BE2C (cell line): ENCODE measurements around the gene QRICH1.

ENCODE experiments used
- DNase-seq: peaks from one replicate; pipeline ENCODE4 v3.0.0-alpha.2; 2020
- H3K27me3 ChIP-seq: fragments of 250-450 bp; sonication (Bioruptor Pico); 2 replicates; pipeline ENCODE4 v1.5.1; 2020; ENCODE audit warnings: mild to moderate bottlenecking
- H3K36me3 ChIP-seq: fragments of 250-450 bp; sonication (Bioruptor Pico); 2 replicates; pipeline ENCODE4 v1.5.1; 2020; ENCODE audit warnings: mild to moderate bottlenecking
- H3K4me1 ChIP-seq: fragments of 250-450 bp; sonication (Bioruptor Pico); 2 replicates; pipeline ENCODE4 v1.5.1; 2020
- H3K4me3 ChIP-seq: 2 replicates; pipeline ENCODE4 v1.5.1; 2011; ENCODE audit warnings: low read depth, low read length
- H3K9me3 ChIP-seq: fragments of 250-450 bp; sonication (Bioruptor Pico); 2 replicates; pipeline ENCODE4 v1.5.1; 2020
- TF ChIP-seq, protein P1 (sequence below): IDR thresholded peaks from 2 replicates; pipeline ENCODE4 v1.5.1; 2012; ENCODE audit warnings: mild to moderate bottlenecking, low read depth, low read length

The QRICH1 gene

DNA sequence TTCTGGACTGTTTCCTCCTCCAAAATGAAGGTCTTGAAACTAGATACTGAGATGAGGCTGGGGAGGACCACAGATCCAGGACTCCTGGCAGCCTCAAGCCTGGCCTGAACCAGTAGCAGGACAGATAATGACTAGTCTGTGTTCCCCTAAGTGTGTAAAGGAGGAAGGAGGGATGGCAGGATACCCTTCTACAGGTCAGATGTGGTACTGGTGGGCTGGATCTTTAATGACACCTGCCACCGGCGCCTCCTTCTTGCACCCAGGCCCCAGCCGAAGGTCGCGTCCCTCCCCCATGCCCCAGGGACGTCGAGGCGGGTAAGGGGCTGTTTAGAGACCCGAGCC lies 26.2 kb upstream of the QRICH1 start:
- no peaks in the 10 kb centered on the region for H3K4me1 ChIP-seq
- DNase-seq = no peak
- peaks cover 14% of the 10 kb centered on the region for H3K36me3 ChIP-seq
- peak overlapping the region; percentile 82 for H3K4me3 ChIP-seq
- H3K9me3 ChIP-seq = no peaks in the 10 kb centered on the region
- TF ChIP-seq, protein P1, sequence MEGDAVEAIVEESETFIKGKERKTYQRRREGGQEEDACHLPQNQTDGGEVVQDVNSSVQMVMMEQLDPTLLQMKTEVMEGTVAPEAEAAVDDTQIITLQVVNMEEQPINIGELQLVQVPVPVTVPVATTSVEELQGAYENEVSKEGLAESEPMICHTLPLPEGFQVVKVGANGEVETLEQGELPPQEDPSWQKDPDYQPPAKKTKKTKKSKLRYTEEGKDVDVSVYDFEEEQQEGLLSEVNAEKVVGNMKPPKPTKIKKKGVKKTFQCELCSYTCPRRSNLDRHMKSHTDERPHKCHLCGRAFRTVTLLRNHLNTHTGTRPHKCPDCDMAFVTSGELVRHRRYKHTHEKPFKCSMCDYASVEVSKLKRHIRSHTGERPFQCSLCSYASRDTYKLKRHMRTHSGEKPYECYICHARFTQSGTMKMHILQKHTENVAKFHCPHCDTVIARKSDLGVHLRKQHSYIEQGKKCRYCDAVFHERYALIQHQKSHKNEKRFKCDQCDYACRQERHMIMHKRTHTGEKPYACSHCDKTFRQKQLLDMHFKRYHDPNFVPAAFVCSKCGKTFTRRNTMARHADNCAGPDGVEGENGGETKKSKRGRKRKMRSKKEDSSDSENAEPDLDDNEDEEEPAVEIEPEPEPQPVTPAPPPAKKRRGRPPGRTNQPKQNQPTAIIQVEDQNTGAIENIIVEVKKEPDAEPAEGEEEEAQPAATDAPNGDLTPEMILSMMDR = no peak
- no peaks in the 10 kb centered on the region for H3K27me3 ChIP-seq

DNA sequence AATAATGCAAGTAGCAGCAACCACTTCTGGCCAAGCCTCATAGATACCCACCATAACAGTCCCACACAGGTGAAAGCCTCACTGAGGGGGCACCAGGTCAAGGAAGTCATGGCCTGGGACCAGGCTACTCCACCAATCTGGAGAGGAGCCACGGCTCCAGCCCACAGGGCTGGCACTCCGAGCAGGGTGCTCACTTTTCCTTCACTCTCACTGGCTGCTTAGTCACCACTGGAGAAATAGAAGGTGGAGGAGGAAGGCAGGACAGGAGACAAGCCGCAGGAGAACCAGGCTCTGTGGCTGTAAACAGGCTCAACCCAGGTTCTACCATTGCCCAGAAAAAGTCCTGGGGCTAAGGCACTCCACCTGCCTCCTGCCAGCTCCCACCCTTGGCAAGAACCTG lies 25.6 kb upstream of the QRICH1 start:
- no peak for DNase-seq
- Histone ChIP-seq H3K4me1 (no peaks in the 10 kb centered on the region), H3K36me3 (peaks cover 20% of the 10 kb centered on the region), H3K9me3 (no peaks in the 10 kb centered on the region), H3K4me3 (peak overlapping the region; percentile 82), H3K27me3 (no peaks in the 10 kb centered on the region)
- TF ChIP-seq, protein P1 = no peak

DNA sequence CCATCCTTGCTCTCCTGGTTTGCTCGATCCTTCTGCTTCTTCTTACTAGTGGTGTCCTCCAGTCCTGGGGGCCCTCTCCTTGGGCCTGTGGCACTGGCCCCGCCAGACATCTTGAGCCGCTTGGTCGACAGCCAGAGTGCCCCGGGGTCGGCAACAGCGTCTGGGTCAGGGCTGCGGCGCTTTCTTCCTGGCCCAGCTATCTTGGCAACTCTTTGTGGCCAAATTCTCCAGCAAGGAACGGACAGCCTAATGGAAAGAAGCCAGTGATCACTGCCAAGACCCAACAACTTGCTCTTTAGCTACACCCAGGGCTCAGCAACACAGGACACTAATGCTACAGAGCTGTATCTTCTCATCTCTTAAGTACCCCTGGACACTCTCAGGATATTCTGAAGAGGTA lies 25.2 kb upstream of the QRICH1 start:
- TF ChIP-seq, protein P1 = no peak
- DNase-seq = no peak
- Histone ChIP-seq H3K36me3 (peaks cover 21% of the 10 kb centered on the region), H3K4me1 (no peaks in the 10 kb centered on the region), H3K4me3 (no peak overlapping the region), H3K27me3 (no peaks in the 10 kb centered on the region), H3K9me3 (no peaks in the 10 kb centered on the region)

DNA sequence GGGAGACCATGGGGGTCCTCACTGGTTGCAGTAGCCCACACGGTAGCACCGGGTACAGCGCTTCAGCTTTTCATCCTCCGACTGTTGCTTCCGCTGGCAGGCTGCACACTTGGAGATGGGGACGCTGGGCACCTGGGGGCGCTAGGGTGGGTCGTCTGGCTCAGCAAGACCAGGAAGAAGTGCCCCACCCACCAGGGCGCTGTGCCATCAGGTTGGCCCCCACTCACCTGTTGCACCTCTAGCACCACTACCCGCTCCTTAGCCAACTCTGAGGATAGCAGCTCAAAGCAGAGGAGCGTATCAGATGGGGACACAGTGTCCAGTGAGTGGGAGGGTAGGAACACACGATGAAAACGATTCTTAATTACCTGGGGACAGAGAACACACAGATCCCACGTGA lies 18.4 kb upstream of the QRICH1 start:
- no peak for DNase-seq
- H3K36me3 ChIP-seq = peaks cover 33% of the 10 kb centered on the region

DNA sequence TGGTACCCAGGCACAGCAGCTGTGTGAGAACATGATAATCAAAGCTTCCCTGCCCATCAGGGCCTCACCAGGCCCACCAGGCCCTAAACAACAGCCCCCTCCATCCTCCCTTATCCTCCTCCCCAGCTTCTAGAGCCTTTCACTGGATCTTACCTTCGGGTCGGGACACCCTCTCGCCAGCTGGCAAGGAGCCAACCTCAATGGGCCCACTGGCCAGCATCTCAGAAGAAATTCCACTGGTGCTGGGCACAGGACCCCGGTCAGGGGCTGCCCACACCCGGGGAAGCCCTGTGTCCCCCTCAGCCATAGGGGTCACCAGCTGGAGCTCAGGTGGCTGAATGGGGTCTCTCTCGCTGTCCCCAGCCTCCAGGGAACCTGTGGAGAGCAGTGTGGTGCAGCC lies 17.5 kb upstream of the QRICH1 start:
- peaks cover 33% of the 10 kb centered on the region for H3K36me3 ChIP-seq

More for the DNA sequence above, 18.4 kb upstream of the QRICH1 start:
- Histone ChIP-seq H3K9me3 (no peaks in the 10 kb centered on the region), H3K4me3 (no peak overlapping the region), H3K27me3 (no peaks in the 10 kb centered on the region), H3K4me1 (no peaks in the 10 kb centered on the region)
- TF ChIP-seq, protein P1 = no peak

DNA sequence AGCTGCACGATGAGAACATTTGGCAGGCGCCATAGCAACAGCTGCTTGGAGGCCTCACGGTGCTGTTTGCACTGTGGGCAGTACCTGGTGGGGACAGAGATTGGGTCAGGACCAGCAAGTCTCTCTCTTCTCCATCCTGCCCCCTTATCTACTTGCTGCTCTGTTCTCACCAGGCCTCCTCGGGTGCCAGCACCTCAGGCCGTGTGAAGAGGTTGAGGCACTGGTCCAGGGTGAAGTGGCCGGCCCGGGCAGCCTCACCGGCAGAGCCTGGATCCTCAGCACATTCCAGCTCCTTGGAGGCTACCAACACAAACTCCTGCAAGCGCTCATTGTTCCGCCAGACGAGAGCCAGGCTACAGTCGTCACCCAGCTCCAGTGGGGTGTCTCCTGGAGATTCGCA lies 16.9 kb upstream of the QRICH1 start:
- H3K27me3 ChIP-seq = no peaks in the 10 kb centered on the region
- no peak overlapping the region for H3K4me3 ChIP-seq
- no peaks in the 10 kb centered on the region for H3K9me3 ChIP-seq
- H3K36me3 ChIP-seq = peaks cover 29% of the 10 kb centered on the region
- TF ChIP-seq, protein P1 = no peak
- H3K4me1 ChIP-seq = no peaks in the 10 kb centered on the region
- DNase-seq = no peak

More for the DNA sequence above, 17.5 kb upstream of the QRICH1 start:
- no peaks in the 10 kb centered on the region for H3K27me3 ChIP-seq
- TF ChIP-seq, protein P1 = no peak
- H3K4me3 ChIP-seq = no peak overlapping the region
- no peak for DNase-seq
- H3K4me1 ChIP-seq = no peaks in the 10 kb centered on the region
- no peaks in the 10 kb centered on the region for H3K9me3 ChIP-seq
